Immature natural killer cell (primary cell): ENCODE results near the gene GOLGA3. TPM values are rescaled to one million over a fixed set of nuclear protein-coding genes. Genes with fewer than 3 reads are reported as not detected.
A peak's percentile ranks its signal among the peaks of the same experiment; 100 is the strongest.
"Not testable (repeated sequence)": the region's sequence is repeated elsewhere in the genome, so short reads cannot be mapped to it uniquely, and the experiment has no call there.

Source experiments
- DNase-seq, 3 donors: peaks; one replicate each; pipeline ENCODE4 v3.0.0; 2022; ENCODE audit warnings: mixed read lengths in 1 of 3
- H3K27ac Mint-ChIP-seq, 6 donors: one replicate each; pipeline ENCODE4 v1.8.0; 2020; ENCODE audit warnings: mixed read lengths in 6 of 6, mild to moderate bottlenecking in 5 of 6, inconsistent platforms in 4 of 6, moderate library complexity in 3 of 6
- H3K27me3 Mint-ChIP-seq, 3 donors: one replicate each; pipeline ENCODE4 v1.8.0; 2020 to 2021; ENCODE audit warnings: low read depth in 3 of 3, mild to moderate bottlenecking in 3 of 3, mixed read lengths in 3 of 3, moderate library complexity in 3 of 3, inconsistent platforms in 1 of 3
- H3K36me3 Mint-ChIP-seq, 3 donors: one replicate each; pipeline ENCODE4 v1.8.0; 2020; ENCODE audit warnings: mixed read lengths in 3 of 3, inconsistent platforms in 2 of 3, mild to moderate bottlenecking in 2 of 3
- H3K4me1 Mint-ChIP-seq, 2 donors: one replicate each; pipeline ENCODE4 v1.8.0; 2020; ENCODE audit warnings: inconsistent platforms in 2 of 2, mild to moderate bottlenecking in 2 of 2, mixed read lengths in 2 of 2, moderate library complexity in 1 of 2
- H3K4me3 Mint-ChIP-seq, 5 donors: one replicate each; pipeline ENCODE4 v1.8.0; 2020; ENCODE audit warnings: mild to moderate bottlenecking in 5 of 5, mixed read lengths in 5 of 5, inconsistent platforms in 3 of 5, moderate library complexity in 3 of 5
- H3K9me3 Mint-ChIP-seq, 6 donors: one replicate each; pipeline ENCODE4 v1.8.0; 2020; ENCODE audit warnings: mild to moderate bottlenecking in 6 of 6, mixed read lengths in 6 of 6, inconsistent platforms in 4 of 6, moderate library complexity in 3 of 6
- polyA plus RNA-seq, 3 donors: library from polyadenylated mRNA; unstranded; fragments of 300-500 nt; fragmentation: Illumina TruSeq; gene quantifications; one replicate each; pipeline ENCODE4 v1.2.3, GENCODE V29; 2021

GOLGA3 gene
- polyA plus RNA-seq, 3 donors from 2014 or later, result 0.69 to 21.9 (median 3.8) TPM

DNA sequence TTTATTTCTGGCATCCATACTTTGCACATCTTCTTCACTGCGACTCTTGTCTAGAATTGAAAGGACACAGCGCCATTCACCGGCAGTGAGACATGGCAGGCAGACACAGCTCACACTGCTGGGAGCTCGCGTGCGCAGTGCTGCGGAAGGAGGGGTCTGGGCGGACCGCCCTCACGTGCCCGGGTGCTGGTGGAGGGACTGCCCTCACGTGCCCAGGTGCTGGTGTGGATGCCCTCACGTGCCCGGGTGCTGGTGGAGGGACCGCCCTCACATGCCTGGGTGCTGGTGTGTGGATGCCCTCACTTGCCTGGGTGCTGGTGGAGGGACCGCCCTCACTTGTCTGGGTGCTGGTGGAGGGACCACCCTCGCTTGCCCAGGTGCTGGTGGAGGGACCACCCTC lies 27.9 kb upstream of the GOLGA3 start:
- no peak overlapping the region for H3K4me3 Mint-ChIP-seq
- no peak for DNase-seq
- peaks cover 0 to 1% of the 10 kb centered on the region in 2 donors for H3K4me1 Mint-ChIP-seq
- peaks cover 0 to 4% (median 1%) of the 10 kb centered on the region in 3 donors for H3K27me3 Mint-ChIP-seq
- no peaks in the 10 kb centered on the region for H3K9me3 Mint-ChIP-seq
- no peak overlapping the region for H3K27ac Mint-ChIP-seq
- peaks cover 21 to 47% (median 31%) of the 10 kb centered on the region in 3 donors for H3K36me3 Mint-ChIP-seq

DNA sequence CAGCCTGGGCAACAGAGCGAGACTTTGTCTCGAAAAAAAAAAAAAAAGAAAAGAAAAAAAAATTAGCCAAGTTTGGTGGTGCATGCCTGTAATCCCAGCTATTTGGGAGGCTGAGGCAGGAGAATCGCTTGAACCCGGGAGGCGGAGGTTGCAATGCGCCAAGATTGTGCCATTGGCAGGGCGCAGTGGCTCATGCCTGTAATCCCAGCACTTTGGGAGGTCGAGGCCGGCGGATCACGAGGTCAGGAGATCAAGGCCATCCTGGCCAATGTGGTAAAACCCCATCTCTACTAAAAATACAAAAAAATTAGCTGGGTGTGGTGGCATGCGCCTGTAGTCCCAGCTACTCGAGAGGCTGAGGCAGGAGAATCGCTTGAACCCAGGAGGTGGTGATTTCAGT lies 26.5 kb upstream of the GOLGA3 start:
- not testable (repeated sequence) for H3K27me3 Mint-ChIP-seq, H3K27ac Mint-ChIP-seq, DNase-seq, H3K4me3 Mint-ChIP-seq, H3K9me3 Mint-ChIP-seq, H3K4me1 Mint-ChIP-seq
- H3K36me3 Mint-ChIP-seq, result peaks cover 24 to 53% (median 31%) of the 10 kb centered on the region in 3 donors

DNA sequence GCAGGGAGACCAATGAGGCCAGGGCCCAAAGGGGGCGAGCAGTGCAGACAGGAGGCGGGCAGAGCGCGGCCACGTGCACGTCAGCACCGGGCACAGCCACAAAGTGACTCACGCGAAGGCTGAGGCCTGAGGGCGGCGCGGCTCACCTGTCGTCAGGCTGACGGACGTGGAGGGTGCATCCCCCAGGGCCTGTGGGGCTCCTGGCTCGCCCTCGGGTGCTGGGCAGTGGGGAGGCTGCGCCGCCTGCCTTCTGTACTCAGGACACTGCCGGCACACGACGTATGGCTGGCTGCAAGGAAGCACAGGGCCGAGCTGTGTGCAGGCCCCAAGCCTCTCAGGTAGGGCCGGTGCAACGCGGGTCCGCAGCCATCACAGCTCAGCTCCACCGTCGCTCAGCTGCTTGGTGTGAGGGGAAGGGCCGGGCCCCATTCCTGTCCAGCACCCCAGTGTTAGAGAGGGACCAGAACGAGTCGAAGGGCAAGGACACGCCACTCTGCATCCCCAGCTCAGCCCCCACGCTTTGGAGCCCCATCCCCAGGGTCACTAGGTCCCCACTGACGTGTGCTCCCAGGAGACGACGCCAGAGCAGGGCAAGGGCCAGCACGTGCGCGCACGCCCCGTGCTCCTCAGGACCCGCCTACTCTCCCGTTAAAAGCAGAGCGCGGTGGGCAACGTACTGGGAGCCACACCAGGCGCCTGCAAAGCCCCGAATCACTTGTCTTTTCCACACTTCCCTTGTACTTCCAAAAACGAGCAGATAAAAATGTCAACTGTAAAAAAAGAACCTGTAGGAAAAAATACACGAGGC lies 24.8 kb upstream of the GOLGA3 start:
- H3K36me3 Mint-ChIP-seq, result peaks cover 20 to 45% (median 24%) of the 10 kb centered on the region in 3 donors
- H3K4me3 Mint-ChIP-seq, result no peak overlapping the region
- DNase-seq, result no peak
- peaks cover 0 to 4% (median 3%) of the 10 kb centered on the region in 3 donors for H3K27me3 Mint-ChIP-seq
- no peak overlapping the region for H3K27ac Mint-ChIP-seq
- H3K4me1 Mint-ChIP-seq, result peaks cover 0 to 2% of the 10 kb centered on the region in 2 donors
- H3K9me3 Mint-ChIP-seq, result no peaks in the 10 kb centered on the region

DNA sequence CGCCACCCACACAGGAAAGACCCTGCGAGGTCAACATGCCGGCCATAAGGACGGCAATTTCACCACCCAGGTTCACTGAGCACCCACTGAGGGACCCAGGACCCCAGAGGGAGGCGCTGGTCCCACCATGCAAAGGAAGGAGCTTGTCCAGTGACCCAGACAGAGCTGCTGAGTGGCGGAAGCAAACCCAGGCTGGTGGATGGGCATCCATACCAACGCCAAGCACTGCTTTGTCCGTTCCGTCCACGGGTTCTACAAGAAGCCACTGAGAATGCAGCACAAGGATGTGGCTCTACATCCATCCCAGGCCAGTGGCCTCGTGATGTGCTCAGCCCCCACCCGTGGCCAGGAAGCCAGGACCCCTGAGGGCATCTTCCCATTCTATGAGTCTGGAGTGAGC lies 23.8 kb upstream of the GOLGA3 start:
- Mint-ChIP-seq H3K4me3 (no peak overlapping the region), H3K9me3 (no peaks in the 10 kb centered on the region), H3K36me3 (peaks cover 20 to 44% (median 24%) of the 10 kb centered on the region in 3 donors), H3K4me1 (peaks cover 0 to 2% of the 10 kb centered on the region in 2 donors), H3K27me3 (peaks cover 0 to 4% (median 3%) of the 10 kb centered on the region in 3 donors), H3K27ac (no peak overlapping the region)
- no peak for DNase-seq

DNA sequence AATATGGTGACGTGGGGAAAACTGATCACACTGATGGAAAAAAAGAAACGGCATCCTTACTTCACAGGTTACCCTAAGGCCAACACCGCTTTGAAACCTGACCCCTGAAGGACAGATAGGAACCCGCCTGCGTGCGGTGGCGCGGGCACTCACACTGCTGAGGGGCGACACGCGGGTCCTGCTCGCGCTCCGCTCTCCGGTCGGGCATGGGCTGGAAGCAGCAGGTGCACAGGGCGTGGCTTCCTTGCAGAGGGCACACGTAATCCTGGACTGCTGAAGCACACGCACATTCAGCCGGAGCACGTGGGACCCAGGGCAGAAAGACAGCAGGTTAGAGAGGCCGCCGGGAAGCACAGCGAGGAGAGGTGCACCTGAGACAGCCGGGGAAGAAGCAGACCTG lies 22.8 kb upstream of the GOLGA3 start:
- H3K4me3 Mint-ChIP-seq, result no peak overlapping the region
- H3K4me1 Mint-ChIP-seq, result peaks cover 0 to 2% of the 10 kb centered on the region in 2 donors
- H3K27me3 Mint-ChIP-seq, result peaks cover 0 to 3% (median 2%) of the 10 kb centered on the region in 3 donors
- H3K36me3 Mint-ChIP-seq, result peaks cover 20 to 44% (median 26%) of the 10 kb centered on the region in 3 donors
- no peaks in the 10 kb centered on the region for H3K9me3 Mint-ChIP-seq
- DNase-seq, result no peak
- peak overlapping the region in 1 of 6 donors; percentile 23 for H3K27ac Mint-ChIP-seq

DNA sequence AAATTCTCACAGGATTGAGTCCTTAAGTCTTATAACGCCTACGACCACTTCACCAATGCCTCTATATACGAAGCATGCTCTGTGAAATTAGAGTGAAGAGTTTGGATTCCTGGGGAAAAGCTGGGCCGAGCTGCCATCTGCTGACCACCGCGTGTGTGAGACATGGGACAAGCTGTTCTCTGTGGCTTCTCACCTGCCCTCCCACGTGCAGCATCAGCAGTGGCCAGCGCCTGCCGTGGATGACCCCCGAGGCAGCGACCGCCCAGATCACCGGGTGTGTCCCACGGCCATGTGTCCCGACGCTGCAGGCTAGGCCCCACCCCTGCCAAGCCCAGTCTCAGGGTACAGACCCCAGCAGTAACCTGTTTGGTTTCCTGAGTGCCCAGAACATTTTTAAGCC lies 21.6 kb upstream of the GOLGA3 start:
- no peak for DNase-seq

DNA sequence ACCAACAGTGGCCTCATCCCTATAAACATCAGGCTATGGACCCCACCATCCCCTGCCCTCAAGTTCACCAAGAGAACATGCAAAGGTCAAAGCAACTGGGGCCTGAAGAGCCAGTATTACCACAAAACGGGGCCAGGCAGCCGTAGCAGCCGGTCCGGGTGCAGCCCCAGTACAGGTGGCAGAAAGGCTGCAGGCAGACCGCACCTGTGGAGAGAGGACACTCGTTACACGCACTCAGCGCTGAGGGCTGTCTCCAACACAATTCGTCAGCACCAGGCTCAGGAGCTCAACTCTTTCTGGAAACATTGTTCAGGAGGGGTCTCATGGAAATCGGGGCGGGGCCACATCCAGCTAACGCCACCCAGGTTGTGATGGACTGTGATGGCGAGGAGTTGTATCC lies 19.9 kb upstream of the GOLGA3 start:
- H3K4me1 Mint-ChIP-seq, result peaks cover 0 to 2% of the 10 kb centered on the region in 2 donors
- H3K27me3 Mint-ChIP-seq, result peaks cover 0 to 3% (median 2%) of the 10 kb centered on the region in 3 donors
- peak overlapping the region in 1 of 6 donors; percentile 11 for H3K27ac Mint-ChIP-seq
- peaks cover 11 to 36% (median 14%) of the 10 kb centered on the region in 3 donors for H3K36me3 Mint-ChIP-seq
- no peak for DNase-seq
- no peaks in the 10 kb centered on the region for H3K9me3 Mint-ChIP-seq
- no peak overlapping the region for H3K4me3 Mint-ChIP-seq

More for the DNA sequence above, 21.6 kb upstream of the GOLGA3 start:
- Mint-ChIP-seq H3K36me3 (peaks cover 16 to 43% (median 21%) of the 10 kb centered on the region in 3 donors), H3K9me3 (no peaks in the 10 kb centered on the region), H3K27ac (no peak overlapping the region), H3K27me3 (peaks cover 0 to 3% (median 2%) of the 10 kb centered on the region in 3 donors), H3K4me3 (no peak overlapping the region), H3K4me1 (peaks cover 0 to 2% of the 10 kb centered on the region in 2 donors)

DNA sequence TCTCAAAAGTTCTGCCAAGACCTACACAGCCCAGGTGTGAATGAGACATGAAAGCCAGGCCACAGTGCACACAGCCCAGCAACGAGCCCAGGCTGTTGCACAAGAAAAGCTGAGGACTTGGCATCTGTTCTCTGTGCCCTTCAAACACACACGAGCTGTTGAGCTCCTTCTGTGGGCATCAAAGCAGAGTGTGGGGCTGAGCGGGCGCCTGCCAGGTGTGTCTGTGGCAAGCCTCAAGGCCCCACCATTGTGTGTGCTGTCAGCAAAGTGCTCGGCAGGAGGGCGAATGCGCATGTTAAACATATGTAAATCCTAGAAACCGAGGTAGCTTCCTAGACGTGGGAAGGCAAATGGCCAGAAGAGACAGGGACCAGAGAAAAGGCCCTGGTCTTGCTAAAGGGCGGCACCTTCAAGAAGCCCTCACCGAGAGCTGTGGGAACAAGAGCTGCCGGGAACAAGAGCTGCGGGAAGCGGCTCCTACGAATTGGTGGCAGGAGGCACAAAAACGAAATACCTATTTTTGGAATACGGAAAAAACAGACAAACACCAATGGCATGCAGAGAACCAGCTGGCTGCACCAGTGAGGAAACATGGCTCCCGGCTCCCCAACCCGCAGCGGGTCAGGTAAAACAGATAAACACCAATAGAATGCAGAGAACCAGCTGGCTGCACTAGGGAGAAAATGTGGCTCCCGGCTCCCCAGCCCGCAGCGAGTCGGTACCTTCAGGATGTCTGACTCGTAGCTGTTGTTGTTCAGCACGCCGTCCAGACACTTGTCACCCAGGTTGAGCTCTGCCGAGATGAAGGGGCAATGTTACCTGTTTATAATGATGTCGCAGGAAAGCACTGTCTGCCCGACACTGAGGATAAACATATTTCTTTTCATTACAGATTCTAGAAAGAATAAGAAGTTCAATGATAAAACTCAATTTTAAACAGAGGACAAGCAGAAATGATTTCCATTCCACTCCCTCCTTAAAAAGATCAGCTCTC lies 19.0 kb upstream of the GOLGA3 start:
- no peaks in the 10 kb centered on the region for H3K9me3 Mint-ChIP-seq

DNA sequence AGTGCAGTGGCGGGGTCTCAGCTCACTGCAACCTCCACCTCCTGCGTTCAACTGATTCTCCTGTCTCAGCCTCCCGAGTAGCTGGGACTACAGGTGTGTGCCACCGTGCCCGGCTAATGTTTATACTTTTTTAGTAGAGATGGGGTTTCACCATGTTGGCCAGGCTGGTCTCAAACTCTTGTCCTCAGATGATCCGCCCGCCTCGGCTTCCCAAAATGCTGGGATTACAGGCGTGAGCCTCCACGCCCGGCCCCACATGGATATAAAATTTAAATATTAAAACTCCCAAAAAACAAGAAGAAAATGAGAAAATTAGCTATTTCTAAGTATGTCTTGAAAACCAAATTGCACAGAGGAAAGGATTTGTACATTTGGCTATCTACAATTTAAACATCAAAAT lies 16.0 kb upstream of the GOLGA3 start:
- H3K4me3 Mint-ChIP-seq, H3K4me1 Mint-ChIP-seq, H3K27ac Mint-ChIP-seq, H3K9me3 Mint-ChIP-seq, DNase-seq, H3K27me3 Mint-ChIP-seq: not testable (repeated sequence)
- peaks cover 20 to 36% (median 21%) of the 10 kb centered on the region in 3 donors for H3K36me3 Mint-ChIP-seq

More for the DNA sequence above, 19.0 kb upstream of the GOLGA3 start:
- Mint-ChIP-seq H3K27ac (peak overlapping the region in 1 of 6 donors; percentile 45), H3K4me3 (no peak overlapping the region), H3K4me1 (peaks cover 0 to 2% of the 10 kb centered on the region in 2 donors), H3K36me3 (peaks cover 12 to 35% (median 15%) of the 10 kb centered on the region in 3 donors), H3K27me3 (peaks cover 0 to 3% (median 2%) of the 10 kb centered on the region in 3 donors)
- no peak for DNase-seq

DNA sequence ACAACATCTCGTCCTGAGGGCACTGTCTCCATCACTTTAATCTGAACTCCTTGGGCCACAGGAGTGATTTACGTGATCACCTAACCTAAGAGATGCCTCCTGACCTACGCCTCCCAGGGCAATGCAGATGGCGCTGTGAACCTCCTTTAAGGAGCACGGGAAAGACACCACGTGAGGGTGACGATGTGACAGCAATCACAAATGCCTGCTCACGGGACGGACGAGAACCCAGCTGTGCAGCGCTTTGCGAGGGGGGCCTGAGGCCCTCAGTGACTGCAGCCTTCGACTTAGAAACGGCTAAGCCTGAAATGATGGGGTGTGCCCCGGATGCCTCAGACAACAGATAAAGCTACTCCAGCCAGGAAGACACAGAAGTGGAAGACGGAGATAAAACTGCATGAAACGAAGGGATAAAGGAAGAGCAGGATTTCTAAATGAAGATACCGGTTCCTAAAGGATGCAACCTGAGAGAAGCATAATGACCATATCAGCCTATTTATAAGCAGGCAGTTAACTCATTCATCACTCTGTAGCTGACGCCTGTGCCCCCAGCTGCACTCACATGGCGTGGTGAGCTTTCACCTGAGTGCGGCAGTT lies 13.9 kb upstream of the GOLGA3 start:
- H3K4me1 Mint-ChIP-seq, result no peaks in the 10 kb centered on the region
- H3K27me3 Mint-ChIP-seq, result peaks cover 0 to 2% (median 0%) of the 10 kb centered on the region in 3 donors
- no peak overlapping the region for H3K4me3 Mint-ChIP-seq
- DNase-seq, result no peak
- H3K27ac Mint-ChIP-seq, result peak overlapping the region in 1 of 6 donors; percentile 8
- peaks cover 18 to 36% (median 24%) of the 10 kb centered on the region in 3 donors for H3K36me3 Mint-ChIP-seq
- H3K9me3 Mint-ChIP-seq, result no peaks in the 10 kb centered on the region

DNA sequence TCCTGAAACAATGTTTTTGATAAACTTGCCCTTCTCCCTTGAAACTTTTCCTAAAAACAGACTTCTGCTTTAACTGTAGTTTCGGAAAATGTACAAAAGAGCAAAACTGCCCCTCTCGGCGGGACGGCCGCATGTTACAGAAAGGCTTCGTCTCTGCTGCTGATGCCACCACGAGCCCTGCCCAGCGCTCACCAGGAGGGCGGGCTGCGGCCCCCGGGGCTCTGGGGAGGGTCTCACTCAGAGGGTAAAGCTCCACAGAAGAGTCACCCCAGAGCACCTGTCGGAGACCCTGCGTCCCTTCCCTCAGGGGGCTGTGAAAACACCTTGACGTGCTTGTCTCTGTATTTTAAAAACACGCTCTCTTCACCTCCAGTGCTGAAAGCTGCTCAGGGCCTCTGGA lies 12.5 kb upstream of the GOLGA3 start:
- no peak for DNase-seq
- no peak overlapping the region for H3K4me3 Mint-ChIP-seq
- no peaks in the 10 kb centered on the region for H3K9me3 Mint-ChIP-seq
- peaks cover 0 to 2% (median 0%) of the 10 kb centered on the region in 3 donors for H3K27me3 Mint-ChIP-seq
- H3K27ac Mint-ChIP-seq, result no peak overlapping the region
- peaks cover 16 to 33% (median 24%) of the 10 kb centered on the region in 3 donors for H3K36me3 Mint-ChIP-seq
- H3K4me1 Mint-ChIP-seq, result peaks cover 0 to 5% of the 10 kb centered on the region in 2 donors

DNA sequence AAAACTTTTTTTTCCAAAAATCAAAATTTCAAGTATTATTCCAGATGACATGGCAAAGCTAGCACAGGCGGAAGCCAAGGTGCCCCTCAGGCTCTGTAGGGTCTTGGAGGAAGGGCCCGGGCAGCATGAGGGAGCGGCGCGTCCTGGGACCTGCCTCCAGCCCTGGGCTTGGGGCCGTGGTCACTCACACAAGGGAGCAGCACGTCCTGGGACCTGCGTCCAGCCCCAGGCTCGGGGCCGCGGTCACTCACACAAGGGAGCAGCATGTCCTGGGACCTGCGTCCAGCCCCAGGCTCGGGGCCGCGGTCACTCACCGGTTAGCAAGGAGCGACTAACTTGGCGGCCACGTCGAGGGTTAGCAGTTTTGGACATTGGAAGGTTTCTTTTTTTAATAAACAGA lies 11.9 kb upstream of the GOLGA3 start:
- Mint-ChIP-seq H3K36me3 (peaks cover 11 to 27% (median 19%) of the 10 kb centered on the region in 3 donors), H3K27ac (no peak overlapping the region), H3K9me3 (no peaks in the 10 kb centered on the region)

DNA sequence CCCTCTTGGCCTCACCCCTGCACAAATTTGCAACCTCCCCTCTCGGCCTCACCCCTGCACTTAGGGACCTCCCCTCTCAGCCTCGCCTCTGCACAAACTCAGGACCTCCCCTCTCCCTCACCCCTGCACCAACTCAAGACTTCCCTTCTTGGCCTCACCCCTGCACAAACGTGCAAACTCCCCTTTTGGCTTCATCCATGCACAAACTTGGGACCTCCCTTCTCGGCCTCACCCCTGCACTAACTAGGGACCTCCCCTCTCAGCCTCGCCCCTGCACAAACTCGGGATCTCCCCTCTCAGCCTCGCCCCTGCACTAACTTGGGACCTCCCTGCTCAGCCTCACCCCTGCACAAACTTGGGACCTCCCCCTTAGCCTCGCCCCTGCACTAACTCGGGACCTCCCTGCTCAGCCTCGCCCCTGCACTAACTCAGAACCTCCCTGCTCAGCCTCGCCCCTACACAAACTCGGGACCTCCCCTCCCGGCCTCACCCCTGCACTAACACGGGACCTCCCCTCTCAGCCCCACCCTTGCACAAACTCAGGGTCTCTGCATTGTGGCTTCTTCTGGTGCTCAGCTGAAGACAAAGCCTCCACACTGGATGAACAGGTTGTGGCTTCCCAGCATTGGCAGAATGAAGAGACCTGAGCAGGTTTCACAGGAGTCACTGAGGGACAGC lies 11.0 kb upstream of the GOLGA3 start:
- H3K36me3 Mint-ChIP-seq, result peaks cover 11 to 26% (median 19%) of the 10 kb centered on the region in 3 donors
- DNase-seq, result no peak
- no peak overlapping the region for H3K4me3 Mint-ChIP-seq
- H3K9me3 Mint-ChIP-seq, result no peaks in the 10 kb centered on the region
- H3K4me1 Mint-ChIP-seq, result peaks cover 0 to 11% of the 10 kb centered on the region in 2 donors
- peaks cover 0 to 2% (median 0%) of the 10 kb centered on the region in 3 donors for H3K27me3 Mint-ChIP-seq
- H3K27ac Mint-ChIP-seq, result peak overlapping the region in 1 of 6 donors; percentile 67

More for the DNA sequence above, 11.9 kb upstream of the GOLGA3 start:
- Mint-ChIP-seq H3K27me3 (peaks cover 0 to 2% (median 0%) of the 10 kb centered on the region in 3 donors), H3K4me3 (no peak overlapping the region), H3K4me1 (peaks cover 0 to 5% of the 10 kb centered on the region in 2 donors)
- DNase-seq, result no peak
